NCI-H69 (cell line): ENCODE data around the gene KLF13.
"Not testable (repeated sequence)": the region's sequence is repeated elsewhere in the genome, so short reads cannot be mapped to it uniquely, and the experiment has no call there.

Source experiments
- DNase-seq: peaks from one replicate; lab custom pipeline; 2025; lab: John Stamatoyannopoulos, UW

The KLF13 gene

DNA sequence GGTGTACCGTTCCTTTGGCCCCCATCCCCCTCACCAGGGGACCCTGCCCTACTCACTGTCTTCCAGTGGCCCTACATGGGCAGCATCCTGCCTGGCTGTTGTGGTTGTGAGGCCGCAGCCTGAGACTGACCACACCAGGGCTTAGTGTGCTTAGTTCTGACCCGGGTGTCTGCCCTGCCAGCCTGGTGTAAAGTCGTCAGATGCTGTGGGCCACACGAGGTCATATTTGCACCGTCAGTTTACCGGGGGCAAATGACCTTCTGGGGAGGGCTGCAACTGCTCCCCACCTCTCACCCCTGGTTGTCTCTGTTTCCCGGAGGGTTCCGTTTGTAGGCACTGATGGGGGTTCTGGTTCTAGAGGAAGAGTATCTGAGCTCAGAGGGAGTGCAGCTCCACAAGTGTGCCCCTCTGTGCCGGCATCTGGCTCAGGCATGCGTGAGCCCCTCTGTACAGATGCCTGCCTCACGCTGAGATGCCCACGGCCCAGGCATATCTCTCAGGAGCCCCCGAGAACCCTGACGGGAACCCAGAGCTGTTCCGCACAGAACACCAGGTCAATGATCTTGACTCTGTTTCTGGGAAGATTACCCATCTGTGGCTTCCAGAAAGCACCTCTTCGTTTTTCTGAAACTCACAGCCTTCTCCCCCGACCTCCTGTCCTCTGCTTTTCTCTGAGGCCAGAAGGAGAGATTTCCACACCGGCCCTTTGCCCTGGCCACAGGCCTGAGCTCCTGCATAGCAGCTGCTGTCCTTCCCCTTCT lies 19.2 kb downstream of the KLF13 start:
- DNase-seq, result no peak

DNA sequence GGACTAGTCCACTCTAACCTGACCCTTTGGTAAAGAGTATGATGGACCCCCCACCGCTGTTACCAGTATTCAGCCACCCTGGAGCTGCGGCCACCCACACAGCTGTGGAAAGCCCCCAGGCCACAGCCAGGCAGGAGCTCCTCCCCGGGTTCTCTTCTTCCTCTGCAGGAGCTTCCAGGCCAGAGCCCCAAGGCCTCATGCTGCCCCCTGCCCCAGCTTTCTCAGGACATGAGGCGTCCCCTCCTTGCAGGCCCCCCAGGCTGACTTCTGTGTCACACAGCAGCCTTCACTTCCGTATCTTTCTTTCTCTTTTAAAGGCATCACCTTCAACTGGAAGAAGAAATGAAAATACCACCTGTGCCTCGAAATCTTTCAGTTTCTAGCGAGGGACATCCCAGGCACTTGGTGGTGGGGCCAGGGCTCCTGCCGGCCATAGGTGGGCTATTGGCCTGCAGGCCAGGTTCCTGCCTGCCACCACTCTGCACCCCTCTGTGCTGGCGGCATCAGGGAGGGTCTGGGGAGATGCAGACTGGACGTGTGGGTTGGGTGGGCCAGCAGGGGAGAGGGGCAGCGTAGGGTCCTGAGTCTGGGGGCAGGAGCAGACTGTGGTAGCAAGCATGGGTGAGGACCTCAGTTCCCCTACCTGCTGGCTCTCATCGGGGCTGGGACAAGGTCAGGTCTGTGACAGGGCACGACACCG lies 19.9 kb downstream of the KLF13 start:
- DNase-seq, result no peak

DNA sequence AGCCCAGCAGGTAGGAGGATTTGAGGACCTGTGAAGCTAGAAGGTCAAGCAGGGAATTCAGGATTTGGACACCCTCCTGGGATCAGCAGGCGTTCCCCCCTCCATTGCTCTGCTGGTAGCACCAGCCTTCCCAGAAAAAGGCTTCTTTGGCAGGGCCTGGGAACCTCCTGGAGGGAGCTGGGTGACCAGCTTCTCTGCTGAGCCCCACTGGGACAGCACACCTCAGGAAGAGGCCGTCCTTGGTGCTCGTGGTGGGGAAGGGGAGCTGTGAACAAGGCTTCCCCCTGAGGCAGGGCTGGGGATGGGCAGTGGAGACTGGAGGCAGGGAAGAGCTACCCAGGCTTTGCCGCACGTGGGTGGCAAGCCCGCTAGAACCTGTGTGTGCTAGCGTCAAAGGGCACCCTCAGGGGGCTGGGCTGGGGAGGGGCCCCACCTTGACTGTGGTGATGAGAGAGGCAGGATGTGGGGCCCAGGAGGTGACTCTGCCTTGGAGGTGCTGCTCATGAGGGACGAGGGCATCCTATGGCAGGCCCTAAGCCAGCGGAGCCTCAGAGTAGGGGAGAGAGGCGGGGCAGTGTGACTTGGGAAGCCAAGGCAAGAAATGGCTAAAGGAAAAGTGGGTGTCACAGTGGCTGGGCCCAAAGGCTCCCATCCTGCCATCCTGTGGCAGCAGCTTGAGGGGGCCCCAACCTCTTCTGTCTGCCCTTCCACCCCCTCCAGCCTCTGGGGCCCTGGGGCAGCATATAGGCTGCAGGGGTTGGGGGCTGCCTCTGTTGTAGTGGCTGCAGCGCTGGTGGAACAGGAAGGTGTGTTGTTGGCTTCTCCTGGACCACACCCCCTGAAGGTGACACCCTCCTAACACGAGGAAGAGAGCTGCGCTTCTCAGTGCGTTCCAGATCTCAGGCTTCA lies 20.7 kb downstream of the KLF13 start:
- no peak for DNase-seq

DNA sequence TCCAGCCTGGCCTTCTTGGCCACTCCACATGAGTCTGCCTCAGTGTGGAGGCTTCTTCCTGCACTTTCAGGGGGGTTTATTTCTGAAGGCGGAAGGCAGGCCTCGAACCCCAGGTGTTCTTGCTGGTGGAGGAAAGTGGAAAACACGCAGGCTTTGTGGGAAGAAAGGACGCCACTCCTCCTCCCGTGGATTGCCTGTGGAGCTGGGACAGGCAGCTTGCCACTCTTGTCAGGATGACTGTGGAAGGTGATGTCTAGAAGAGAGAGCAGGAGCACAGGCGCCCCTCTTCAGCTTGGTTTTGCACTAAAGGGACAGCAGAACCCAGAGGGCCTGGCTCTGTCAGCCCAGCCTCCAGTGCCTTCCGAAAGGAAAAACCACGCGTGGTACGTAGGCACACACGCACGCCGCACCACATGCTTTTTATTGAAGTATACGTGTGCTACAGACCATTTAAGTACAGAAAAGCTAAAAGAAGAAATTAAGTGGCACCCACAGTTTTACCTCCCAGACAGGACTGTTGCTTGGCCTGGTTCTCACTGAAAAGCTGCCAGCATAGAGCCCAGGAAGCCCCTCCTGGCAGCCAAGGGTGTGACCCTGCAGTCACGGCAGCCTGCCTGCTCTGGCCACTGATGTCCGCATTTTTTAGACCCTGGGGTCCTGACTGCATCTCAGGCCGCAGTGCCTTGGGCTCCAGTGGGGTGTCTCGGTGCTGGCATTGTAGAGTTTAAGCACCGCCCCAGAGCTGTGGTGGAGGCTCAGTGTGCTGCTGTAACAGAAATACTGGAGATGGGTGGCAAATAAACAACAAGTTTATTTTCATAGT lies 21.6 kb downstream of the KLF13 start:
- DNase-seq, result no peak

DNA sequence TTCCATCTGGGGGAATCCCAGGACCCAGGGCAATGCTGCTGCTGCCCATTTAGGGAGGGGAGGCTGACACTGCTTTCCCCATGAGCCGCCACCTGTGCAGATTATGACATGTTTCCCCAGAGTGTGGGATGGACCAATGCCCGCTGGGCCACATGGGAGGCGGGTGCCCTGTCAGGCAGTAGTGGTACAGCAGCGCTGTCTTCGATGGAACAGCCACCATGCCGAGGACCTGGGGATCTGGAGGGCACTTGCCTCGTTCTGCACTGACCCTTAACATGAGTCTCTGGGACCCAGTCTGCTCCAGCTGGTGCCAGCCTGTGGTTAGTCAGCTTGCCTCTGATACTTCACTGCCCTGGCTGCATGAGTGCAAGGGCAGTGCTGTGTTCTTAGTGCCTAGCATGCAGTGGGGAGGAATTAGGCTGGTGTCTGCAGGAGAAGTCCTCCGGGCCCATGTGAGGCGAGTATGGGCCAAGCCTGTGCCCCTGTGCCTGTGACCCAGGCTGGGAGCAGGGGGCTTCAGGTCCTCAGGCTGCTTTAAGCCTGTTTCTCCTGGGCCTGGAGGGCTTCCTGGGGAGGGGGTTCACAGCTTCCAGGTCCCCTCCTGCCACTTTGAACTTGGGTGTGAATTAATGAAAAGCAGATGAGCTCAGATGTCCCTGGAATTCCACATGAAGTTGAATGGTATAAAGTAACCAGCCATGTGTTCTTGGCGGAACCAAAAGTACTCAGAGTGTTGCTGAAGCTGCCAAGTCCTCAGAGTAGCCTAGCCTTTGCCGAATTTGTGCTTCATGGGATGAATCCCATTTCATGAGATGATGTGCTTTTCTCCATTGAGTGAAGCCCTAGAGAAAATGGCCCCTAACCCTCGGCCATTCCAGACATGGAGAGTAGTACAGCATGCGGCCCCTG lies 22.9 kb downstream of the KLF13 start:
- DNase-seq, result no peak

DNA sequence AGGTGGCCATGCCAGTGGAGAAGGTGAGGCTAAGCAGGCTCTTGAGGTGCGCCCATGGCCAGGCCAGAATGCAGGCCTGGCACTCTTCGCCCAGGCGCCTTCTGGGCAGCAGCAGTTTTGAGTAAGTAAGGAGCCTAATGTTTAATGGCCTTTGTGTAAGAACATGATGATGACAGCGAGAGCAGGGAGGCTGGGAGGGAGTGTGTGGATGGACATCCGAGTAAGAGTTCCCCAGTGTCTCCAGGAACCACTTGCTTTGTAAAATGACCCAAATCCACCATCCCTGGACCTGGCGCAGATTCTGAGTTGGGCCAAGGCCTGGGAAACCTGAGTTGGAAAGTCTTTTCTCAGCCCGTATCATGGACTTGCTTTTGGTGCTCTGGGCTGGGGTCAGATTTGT lies 24.1 kb downstream of the KLF13 start:
- DNase-seq, result no peak

DNA sequence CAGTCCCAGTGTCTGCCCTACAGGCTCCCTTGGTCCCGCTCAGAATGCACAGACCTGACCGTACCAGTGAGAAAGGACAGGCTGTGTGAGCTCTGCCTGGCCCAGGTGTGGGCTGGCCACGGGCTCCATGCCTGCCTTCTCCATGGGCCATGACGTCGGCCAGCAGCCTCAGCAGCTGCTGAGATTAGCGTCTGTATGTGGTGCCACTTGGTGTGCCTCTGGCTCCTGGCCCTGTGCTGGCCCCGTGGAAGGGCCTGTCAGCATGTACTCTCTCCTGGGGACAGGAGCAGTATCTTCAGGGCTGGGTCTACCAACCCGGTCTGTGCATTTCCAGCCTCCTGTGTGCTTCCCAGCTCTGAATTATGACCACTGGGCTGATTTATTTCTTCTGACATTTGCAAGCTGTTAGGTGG lies 25.7 kb downstream of the KLF13 start:
- DNase-seq, result peak; percentile 60

DNA sequence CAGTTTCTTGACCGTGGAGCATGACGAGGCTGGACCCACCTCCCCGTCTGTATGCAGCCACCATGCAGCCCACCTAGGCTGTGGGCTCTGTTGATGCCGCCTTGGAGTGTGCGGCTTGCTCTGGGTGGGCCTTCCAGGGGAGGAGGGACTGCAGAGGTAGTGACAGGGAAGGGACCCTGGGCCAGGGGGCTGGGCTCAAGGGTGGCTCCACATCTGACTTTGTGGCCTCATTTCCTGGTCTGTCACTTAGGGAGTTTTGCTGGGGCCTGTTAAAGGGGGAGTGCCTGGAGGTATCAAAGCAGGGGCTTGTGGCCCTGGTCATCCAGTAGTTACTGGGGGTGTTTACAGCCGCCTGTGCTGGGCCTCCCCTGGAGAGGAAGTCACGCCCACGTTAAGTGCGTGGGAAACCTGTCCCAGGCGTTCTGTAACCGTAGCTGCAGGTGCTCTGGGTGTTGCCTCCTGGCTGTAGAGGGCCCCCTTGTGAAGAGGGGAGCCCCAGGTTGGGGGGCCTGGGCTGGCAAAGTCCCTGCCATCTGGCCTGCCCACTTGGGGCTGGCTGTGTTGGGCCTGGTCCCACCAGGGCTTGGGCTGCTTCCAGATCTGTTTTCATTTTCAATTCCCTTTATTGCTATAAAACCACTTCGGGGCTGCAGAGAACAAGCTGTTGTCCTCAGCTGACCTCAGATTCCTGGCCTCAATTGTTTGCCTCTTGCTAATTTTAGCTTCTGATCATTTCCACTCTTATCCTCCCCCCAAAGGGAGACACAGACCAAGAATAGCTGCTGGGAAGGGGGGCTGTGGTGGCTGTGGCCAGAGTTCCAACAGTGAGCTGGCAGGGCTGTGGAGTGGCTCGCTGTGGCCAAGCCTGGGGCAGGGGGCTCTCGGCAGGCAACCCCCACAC lies 26.5 kb downstream of the KLF13 start:
- peak; percentile 76 for DNase-seq

DNA sequence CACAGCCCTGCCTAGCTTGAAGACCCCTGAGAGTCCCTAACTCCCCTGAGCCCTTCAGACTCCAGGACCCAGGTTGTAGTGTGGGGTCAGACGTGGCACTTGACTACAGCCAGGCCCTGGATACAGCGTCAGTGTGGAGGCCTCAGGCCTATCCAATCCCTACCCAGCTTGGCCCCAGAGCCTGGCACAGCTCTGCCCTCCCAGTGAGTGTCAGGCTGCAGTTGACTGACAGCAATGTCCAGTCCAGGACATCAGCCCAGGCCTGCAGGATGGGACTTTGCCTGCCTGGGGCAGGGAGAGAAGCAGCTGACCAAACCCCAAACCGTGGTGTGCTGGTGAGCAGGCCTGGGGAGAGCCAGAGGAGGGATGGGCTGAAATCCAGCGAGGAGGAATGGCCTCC lies 27.3 kb downstream of the KLF13 start:
- DNase-seq, result no peak

DNA sequence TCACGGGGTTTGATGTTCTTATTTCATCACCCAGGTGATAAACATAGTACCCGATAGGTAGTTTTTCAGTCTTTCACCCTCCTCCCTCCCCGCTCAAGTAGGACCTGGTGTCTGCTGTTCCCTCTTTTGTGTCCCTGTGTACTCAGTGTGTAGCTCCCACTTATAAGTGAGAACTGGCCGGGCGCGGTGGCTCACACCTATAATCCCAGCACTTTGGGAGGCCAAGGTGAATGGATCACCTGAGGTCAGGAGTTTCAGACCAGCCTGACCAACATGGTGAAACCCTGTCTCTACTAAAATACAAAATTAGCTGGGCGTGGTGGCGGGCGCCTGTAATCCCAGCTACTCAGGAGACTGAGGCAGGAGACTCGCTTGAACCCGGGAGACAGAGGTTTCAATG lies 29.5 kb downstream of the KLF13 start:
- not testable (repeated sequence) for DNase-seq

DNA sequence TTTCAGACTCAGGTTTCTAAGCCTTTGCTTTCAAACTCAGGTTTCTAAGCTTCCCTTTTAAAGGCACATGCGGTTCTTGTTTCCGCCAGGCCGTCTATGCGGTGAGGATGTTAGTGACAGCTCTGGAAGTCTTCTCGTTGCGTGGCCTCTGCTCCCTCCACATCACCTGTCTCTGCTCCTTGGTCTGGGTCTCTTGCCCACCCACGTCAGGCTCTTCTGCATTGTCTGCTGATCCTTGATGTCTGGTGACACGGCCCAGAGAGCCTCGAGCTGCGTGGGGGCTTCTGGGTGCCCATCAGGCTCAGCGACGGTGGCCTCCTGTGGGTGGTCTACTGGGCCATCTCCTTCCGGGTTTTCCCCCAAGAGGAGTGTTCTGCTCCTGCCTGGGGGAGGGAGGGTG lies 30.5 kb downstream of the KLF13 start:
- DNase-seq, result no peak

DNA sequence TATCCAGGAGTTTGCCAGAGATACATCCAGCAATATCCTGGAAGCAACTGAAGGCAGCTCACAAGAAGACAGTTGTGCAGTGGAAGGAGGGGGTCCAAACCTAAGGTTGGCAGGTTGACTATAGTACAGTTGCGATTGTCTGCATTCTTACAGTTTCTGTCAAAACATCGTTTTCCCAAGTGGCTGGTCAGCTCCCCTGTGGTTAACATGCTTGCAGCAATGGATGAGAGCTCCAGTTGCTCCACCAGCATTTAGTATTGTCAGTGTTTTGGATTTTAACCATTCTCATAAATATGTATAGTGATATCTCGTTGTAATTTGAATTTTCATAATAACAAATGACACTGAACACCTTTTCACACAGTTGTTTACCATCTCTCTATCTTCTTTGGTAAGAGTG lies 31.5 kb downstream of the KLF13 start:
- DNase-seq, result no peak

DNA sequence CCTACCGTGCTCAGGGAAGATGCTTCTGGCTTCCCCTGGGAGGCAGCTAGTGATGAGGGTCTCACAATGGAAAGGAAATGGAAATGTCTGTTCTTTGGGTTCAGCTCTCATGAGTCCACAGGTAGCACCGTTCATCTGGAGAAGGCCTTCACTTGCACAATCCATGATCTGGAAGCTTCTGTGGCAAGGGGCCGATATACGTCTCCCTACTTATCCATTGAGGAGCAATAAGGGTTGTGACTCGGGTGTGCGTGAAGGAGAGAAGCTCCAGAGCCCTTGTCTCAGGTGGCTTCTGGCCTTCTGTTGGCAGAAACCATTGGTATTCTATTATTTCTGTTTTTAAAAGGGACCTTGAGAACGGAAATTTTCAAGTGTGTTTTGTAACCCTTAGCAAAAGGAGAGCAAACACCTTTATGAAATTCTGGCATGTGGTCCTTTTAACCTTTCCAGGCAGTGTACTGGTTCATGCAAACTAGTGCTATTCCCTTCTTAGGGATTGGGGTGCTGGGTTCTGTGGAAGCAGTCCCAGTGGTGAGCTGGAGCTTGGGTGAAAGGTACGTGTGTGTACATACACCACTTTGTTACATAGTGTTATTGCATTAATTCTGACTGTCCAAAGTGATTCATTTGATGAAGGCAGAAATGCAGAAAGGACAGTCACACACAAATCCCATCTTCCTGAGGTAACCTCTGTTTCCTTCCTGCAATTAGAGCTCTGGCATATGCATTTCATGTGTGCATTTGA lies 32.5 kb downstream of the KLF13 start:
- no peak for DNase-seq

DNA sequence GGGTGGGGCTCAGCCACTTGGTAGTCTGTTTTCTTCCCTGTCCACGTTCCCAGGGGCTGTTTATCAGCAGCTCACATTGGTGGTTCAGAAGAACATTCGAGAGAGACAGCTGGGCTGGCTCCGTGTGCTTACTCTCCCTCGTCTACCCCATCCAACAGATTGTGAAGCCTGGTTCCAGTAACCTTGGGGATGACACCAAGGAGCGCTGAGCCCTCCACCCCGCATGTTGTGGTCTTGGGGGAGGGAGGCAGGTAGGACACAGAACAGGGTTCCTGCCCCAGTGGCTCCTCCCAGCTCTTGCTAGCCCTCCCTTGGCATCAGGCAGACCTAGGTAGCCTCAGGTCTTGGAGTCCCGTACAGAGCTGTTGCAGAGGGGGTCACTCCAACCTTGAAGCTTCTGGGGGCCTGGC lies 33.1 kb downstream of the KLF13 start:
- DNase-seq, result peak; percentile 55

DNA sequence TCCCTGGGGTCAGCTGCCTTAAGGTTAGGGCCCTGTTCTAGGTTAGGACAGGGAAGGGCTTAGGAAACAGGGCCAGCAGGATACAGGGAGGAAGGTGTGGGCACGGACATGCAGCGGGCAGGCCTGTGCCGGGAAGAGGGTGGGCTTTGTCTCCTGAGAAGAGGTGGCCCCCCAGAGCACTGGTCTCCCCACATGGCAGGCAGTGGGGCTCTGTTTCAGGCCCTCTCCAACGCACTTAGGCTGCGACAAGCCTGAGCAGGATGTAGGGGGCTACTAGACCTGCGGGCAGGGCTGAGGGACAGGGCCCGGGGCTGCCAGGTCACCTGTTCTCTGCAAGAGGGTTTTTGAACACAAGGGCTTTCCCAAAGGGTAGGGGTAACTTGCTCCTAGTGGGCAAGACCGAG lies 33.5 kb downstream of the KLF13 start:
- peak; percentile 63 for DNase-seq

DNA sequence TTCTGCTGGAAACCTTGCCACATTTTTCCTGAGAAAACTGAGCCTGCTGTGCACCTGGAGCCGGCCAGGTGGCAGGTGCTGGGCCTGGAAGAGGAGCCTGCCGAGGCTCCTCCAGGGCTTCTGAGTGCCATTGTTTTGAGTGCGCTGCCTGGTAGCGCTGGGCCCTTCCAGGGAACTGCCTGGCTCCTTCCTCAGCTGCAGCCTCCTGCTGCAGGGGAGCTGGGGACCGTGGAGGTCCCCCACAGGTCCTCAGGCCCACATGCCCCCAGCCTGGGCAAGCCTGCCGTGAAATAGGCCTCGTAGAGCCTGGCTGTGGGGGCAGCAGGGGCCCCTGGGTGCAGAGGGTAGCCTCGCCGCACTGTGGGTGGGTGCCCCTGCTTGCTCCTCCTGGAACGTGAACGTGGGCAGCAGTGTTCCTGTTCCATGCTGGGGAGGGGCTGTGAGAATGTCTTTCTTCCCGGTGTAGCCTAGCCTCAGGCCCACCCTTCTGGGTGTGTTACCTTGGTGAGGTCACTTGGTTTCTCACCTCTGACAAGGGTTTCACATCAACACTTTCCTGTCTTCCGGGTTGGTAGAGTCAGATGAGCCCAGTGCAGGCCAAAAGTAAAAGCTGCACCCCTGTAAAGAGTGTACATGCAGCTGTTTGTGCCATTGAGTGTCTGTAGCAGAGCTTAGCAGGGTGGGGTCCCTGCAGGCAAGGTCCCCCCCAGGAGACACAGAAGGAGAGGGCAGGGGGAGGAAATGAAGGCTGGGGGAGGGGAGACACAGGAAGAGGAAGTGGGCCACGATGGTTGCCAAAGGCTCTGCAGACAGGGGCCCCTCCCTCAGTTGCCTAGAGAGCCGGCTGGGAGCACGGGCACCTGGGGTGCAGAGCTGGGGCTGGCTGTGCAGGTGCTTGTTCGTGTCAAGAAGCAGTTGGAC lies 34.5 kb downstream of the KLF13 start:
- DNase-seq, result peak; percentile 94

DNA sequence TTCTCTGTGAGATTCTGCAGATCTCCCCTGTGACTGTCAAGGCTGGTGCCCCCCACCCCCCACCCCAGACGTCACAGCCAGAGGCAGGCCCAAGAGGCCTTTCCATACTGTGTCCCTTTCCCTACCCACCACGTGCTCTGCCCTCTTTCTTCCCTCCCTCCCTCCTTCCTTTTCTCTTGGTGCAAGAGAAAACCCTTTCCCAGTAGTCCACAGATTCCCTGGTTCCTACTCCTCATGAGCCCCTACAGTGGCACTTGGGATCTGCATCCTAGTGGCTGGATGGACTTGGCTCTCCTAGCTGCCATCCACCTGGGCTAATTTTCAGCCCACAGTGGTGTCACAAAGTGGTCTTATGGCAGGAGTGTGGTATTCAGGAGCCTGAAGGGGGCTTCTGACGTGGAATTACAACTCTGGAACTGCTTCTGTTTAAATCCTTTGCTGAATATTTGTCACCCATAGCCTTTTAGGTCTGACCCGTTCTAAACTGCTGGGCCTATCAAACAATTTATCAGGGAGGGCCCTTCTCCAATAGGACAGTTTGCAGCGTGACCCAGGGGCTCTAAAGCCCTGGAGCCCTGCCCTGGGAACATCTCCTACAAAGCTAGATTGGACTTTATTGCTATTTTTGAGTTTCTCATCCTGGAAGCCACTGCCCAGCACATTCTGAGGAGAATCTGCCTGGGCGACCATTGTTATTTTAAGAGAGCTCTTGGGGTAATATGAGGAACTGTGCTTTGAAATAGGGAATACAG lies 35.3 kb downstream of the KLF13 start:
- DNase-seq, result peak; percentile 91
